Skin of body (tissue), 2 donors: ENCODE data around the gene TBC1D5. TPM values are rescaled to one million over a fixed set of nuclear protein-coding genes. Genes with fewer than 3 reads are reported as not detected.
A peak's percentile ranks its signal among the peaks of the same experiment; 100 is the strongest.
"Not testable (repeated sequence)": the region's sequence is repeated elsewhere in the genome, so short reads cannot be mapped to it uniquely, and the experiment has no call there.

Experiments
- DNase-seq: peaks from one replicate; lab custom pipeline; 2025; lab: John Stamatoyannopoulos, UW
- total RNA-seq: library from RNA; depleted of rRNA; stranded (reverse); fragments of >200 nt; gene quantifications from one replicate; pipeline ENCODE4 v1.2.3, GENCODE V29; 2014

TBC1D5 gene
- total RNA-seq, 1 donor from 2014 or later: 99.1 TPM

- DNase-seq: no peak
Measured at GRCh38 chr3:17141699-17142098, 600.7 kb downstream of the TBC1D5 start.

- no peak for DNase-seq
Measured at GRCh38 chr3:17140670-17141505, 601.5 kb downstream of the TBC1D5 start.

- DNase-seq: no peak
Measured at GRCh38 chr3:17138246-17139039, 604.0 kb downstream of the TBC1D5 start.

DNA sequence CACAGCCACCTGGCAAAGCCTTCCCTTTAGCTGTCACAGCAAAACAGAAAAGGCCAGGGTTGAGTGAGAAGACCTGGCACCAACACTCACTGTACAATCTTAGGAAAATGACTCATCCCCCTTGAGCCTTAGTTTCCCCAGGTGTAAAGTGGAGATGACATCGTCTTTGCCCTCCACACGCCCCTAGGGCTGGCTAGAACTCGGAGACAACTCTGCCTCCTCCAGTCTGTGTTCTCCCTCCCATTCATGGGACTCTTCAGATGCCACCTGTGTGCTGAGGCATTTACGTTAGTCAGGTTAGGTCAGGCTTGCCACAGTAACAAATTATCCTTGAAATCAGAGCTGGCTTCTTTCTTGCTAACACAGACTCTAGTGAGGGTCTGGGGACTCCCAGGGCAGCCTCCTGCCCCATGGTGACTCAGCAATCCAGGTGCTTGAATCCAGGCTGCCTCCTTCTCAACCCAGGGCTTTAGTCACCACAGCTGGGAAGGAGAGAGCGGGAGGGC is 605.1 kb downstream of the TBC1D5 start:
- no peak for DNase-seq

DNA sequence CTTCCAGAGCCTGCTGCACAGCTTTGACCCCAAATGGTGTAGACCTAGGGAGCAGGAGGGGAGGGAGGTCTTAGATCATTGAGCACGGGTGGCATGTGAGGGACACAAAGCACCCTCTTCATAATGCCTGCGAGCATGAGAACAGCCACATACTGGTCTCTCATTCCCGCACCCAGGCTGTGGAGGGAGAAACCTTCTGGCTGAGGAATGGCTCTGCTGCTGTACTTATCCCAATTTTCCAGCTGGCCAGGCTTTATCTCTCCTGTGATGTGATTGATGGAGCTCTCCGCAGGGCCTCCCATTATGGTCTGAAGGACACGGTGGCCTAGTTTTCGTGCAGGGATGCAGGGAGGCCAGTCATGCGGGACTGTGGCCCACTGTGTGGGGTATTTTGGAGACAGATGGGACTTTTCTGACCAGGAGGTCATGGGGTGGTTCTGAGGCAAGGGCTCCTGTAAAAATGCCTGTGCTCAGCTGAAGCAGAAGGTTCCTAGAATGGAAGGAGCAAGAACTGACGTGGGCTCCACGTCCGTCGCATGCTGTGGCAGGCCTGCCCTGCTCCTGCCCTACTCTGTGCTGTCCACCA is 606.2 kb downstream of the TBC1D5 start:
- DNase-seq: no peak

DNA sequence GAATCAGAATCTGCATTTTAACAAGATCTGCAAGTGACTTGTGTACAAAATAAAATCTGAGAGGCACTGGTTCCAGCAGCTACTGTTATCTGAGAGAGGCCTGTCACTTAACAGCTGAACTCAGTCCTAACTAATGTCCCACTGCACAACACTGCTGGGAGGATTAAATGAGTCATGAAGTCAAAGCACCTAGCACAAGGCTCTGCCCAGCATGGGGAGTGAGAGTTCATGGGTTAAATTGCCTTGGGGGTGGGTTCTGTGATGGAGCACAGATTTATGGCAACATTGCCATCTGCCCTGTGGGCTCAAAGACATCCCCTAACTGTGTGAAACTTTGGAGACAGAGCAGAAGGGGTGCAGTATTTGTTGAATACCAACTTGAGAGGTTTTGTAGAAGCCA is 606.7 kb downstream of the TBC1D5 start:
- no peak for DNase-seq

DNA sequence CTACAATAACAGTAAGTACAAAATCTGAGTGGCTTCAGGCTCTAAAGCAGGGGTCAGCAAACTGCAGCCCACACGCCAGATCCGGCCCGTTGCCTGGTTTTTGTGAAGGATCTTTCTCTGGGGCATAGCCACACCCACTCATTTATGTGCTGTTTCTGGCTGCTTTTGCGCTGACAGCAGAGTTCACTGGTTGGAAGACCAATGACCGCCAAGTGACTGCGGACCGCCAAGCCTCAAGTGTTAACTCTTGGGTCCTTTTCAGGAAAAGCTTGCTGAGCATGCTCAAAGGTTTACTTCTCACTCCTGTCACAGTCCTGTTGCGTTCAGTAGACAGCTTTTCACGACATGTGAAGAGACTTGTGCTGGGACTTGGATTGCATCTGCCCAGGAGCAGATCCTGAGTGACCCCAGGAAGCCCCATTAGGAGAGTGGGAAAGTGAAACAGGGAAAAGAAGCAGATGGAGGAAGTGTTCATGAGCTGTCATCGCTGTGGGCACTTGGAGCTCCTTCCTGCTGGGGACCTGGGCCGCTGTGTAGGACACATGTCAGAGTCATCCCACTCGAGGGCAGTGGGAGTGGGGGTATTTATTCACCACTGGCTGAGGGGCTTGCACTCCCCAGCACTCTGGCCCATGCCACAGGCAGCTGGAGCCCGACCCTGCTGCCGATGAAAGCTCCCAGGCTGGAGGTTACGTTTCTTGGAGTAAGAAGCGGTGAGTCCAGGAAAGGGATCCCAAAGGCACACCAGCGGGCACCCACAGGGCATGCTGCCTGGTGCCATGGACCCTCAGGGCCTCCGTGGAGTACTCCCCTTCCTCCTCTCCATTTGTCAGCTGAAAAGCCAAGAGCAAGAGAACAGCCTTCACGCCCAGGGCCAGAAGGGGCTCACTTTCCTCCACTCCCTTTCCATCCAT is 608.5 kb downstream of the TBC1D5 start:
- peak; percentile 1 for DNase-seq

DNA sequence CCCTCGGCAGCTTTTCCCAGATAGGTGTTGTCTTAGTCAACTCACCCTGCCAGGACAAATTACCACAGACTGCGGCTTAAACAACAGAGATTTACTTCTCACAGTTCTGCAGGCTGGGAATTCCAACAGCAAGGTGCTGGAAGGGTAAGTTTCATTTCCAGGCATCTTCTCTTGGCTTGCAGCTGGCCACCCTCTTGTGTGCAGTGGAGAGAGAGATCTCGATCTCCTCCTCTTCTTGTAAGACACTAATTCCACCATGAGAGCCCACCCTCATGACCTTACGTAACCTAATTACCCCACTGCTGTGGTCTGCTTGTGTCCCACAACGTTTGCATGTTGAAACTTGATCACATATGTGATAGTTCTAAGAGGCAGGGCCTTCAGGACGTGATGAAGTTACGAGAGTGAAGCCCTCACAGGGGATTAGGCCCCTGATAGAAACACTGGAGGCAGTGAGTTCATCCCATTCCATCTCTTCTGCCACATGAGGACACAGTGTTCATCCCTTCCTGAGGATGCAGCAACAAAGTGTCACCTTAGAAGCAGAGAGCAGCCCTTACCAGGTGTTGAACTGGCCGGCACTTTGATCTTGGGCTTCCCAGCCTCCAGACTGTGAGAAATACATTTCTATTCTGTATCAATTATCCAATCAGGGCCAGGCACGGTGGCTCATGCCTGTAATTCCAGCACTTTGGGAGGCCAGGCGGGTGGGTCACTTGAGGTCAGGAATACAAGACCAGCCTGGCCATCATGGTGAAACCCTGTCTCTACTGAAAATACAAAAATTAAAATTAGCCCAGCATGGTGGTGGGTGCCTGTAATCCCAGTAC is 609.9 kb downstream of the TBC1D5 start:
- DNase-seq: no peak

- DNase-seq: no peak
Measured at GRCh38 chr3:17130956-17131355, 611.5 kb downstream of the TBC1D5 start.

DNA sequence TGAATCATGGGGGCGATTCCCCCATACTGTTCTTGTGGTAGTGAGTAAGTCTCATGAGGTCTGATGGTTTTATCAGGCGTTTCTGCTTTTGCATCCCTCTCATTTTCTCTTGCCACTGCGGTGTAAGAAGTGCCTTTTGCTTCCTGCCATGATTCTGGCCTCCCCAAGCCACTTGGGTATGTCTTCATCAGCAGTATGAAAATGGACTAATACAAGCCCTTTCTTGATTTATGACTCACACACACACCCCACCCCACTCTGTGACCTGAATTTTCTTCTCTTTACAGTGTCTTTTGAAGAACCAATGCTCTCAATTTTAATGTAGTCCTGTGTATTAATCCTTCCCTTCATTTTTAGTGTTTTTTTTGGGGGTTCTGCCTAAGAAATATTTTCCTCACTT is 612.9 kb downstream of the TBC1D5 start:
- no peak for DNase-seq

DNA sequence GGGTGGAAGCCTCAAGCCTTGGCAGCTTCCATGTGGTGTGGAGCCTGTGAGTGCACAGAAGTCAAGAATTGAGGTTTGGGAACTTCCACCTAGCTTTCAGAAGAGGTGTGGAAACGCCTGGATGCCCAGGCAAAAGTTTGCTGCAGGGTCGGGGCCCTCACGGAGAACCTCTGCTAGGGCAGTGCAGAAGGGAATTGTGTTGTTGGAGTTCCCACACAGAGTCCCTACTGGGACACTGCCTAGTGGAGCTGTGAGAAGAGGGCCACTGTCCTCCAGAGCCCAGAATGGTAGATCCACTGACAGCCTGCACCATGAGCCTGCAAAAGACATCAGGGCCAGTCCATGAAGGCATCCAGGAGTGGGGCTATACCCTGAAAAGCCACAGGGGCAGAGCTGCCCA is 613.8 kb downstream of the TBC1D5 start:
- not testable (repeated sequence) for DNase-seq

GRCh38 chr3:17125738-17126442 is 616.5 kb downstream of the TBC1D5 start:
- no peak for DNase-seq

GRCh38 chr3:17122758-17123157 is 619.7 kb downstream of the TBC1D5 start:
- no peak for DNase-seq

DNA sequence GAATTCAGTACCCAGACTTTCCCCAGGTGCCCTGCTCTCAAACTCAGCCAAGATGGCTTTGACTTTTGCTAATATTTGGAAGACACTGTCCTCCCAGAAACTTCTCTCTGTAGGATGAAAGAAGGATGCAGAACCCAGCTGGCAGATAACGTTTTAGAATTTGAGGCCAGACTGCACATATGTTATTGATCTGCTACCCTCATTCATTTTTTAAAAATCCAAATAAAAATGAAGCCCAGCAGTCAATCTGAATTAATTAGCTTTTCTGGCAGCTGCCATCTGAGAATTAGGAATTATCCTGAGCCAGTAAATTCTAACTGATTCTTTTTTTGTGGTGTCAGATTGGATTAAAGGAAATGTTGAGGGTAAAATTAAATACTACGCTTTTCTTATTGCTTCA is 621.1 kb downstream of the TBC1D5 start:
- DNase-seq: no peak

GRCh38 chr3:17120115-17120514 is 622.3 kb downstream of the TBC1D5 start:
- no peak for DNase-seq

DNA sequence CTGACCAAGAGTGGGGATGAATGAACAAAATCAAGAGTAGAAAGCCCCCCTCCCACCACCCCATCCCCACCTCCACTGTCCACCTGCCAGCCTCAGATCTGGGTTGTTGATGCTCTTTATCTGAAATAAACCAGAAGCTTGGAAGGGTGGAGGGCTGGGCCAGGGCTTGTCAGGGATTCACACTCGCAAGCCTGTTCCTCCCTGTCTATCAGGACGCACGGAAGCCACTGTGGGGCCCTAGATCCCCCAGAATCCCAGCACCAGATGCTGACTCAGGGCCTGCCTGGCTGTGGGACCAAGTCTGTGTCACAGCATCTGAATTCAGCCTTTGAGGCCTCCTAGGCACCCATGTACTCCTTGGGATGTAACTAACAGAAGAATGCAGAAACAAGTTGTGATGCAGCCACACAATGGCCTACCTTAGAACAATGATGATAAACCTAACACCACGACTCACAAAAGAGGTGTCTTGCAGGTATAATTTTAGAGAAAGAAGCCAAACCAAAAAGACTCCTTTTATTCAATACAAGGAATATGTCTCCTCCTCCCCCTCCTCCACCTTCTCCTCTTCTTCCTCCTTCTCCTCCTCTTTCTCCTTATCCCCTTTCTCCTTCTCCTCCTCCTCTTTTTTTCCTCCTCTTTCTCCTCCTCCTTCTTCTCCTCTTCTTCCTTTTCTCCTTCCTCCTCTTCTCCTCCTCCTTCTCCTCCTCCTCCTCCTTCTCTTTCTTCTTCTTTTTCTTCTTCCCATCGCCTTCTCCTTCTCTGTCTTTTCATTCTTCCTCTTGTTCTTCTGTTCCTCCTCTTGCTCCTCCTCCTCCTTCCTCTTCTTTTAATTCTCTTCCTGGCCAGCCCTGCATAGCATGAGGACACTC is 623.0 kb downstream of the TBC1D5 start:
- no peak for DNase-seq

DNA sequence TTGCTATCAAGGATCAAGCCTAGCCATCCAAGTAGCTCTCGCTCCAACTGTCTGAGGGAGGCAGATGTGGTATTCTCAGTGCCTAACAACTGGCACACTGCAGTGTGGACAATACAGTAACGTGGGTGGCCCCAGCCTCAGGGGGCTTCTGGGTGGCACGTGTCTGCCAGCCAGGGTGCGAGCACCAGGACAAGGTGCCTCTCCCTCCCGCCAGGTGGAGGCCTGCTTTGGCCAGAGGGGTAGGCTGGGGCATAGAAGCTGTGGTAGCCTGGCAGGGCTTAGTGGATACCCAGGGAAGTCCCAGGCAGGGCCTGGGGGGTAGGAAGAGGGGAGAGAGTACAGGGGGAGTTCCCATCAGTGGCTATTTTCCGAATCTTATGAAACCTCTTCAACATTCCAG is 623.7 kb downstream of the TBC1D5 start:
- no peak for DNase-seq

GRCh38 chr3:17116007-17116600 is 626.3 kb downstream of the TBC1D5 start:
- DNase-seq: no peak
